ENCODE measurements around the gene CEACAM7.

DNA sequence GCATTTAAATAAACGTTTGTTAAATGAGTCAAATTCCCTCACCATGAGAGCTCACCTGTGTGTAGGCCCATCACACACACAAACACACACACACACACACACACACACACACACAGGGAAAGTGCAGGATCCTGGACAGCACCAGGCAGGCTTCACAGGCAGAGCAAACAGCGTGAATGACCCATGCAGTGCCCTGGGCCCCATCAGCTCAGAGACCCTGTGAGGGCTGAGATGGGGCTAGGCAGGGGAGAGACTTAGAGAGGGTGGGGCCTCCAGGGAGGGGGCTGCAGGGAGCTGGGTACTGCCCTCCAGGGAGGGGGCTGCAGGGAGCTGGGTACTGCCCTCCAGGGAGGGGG lies 11.9 kb upstream of the CEACAM7 start:
- no peak for TF ChIP-seq CHD4 (IDR thresholded peaks at IDR 0.05)
- TF ChIP-seq, protein P1, sequence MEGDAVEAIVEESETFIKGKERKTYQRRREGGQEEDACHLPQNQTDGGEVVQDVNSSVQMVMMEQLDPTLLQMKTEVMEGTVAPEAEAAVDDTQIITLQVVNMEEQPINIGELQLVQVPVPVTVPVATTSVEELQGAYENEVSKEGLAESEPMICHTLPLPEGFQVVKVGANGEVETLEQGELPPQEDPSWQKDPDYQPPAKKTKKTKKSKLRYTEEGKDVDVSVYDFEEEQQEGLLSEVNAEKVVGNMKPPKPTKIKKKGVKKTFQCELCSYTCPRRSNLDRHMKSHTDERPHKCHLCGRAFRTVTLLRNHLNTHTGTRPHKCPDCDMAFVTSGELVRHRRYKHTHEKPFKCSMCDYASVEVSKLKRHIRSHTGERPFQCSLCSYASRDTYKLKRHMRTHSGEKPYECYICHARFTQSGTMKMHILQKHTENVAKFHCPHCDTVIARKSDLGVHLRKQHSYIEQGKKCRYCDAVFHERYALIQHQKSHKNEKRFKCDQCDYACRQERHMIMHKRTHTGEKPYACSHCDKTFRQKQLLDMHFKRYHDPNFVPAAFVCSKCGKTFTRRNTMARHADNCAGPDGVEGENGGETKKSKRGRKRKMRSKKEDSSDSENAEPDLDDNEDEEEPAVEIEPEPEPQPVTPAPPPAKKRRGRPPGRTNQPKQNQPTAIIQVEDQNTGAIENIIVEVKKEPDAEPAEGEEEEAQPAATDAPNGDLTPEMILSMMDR (IDR thresholded peaks at IDR 0.05 in 2 of 3, conservative IDR thresholded peaks at IDR 0.05 in 1 of 3; ENCODE audit: control insufficient read depth in 2 of 3, extremely low read depth in 1 of 3, insufficient read depth in 1 of 3, low read depth in 3 of 3, low read length in 3 of 3), result no peak
